Sigmoid colon (tissue), 4 donors: ENCODE results near the gene AP2A2.

Experiments
- CTCF ChIP-seq, 4 experiments: fragments of 450-650 bp in 3 of 4; fragments of 200-600 bp in 1 of 4; IDR thresholded peaks; one replicate each; pipeline ENCODE4 v1.5.1; 2016 to 2019; ENCODE audit warnings: antibody characterized with exemption in 4 of 4, mild to moderate bottlenecking in 3 of 4, moderate library complexity in 2 of 4
- EP300 ChIP-seq, 4 donors: sonication (generic); formaldehyde crosslinking; IDR thresholded peaks; one replicate each; pipeline ENCODE4 v1.6.1; 2017; ENCODE audit warnings: antibody characterized with exemption in 4 of 4
- POLR2AphosphoS5 ChIP-seq, 4 donors: sonication (generic); formaldehyde crosslinking; IDR thresholded peaks; one replicate each; pipeline ENCODE4 v1.6.1; 2017; ENCODE audit warnings: antibody characterized with exemption in 4 of 4

GRCh38 chr11:1060410-1060809, 134.7 kb downstream of the AP2A2 start:
- TF ChIP-seq CTCF (IDR thresholded peaks at IDR 0.05): no peak
- no peak for TF ChIP-seq POLR2AphosphoS5 (IDR thresholded peaks at IDR 0.05)
- no peak for TF ChIP-seq EP300 (IDR thresholded peaks at IDR 0.05)
